MM.1S (cell line): ENCODE data around the gene ALDH16A1.

Source experiments
- CTCF ChIP-seq: fragments of 300-600 bp; sonication (generic); IDR thresholded peaks from 2 replicates; pipeline ENCODE4 v1.5.1; 2016; ENCODE audit warnings: antibody characterized with exemption, low read length, mixed read lengths
- EZH2 ChIP-seq: fragments of 300-600 bp; sonication (generic); optimal IDR thresholded peaks from 2 replicates; pipeline ENCODE3; 2017; ENCODE audit warnings: low read depth, mild to moderate bottlenecking, antibody characterized with exemption, low read length, mixed read lengths
- EZH2phosphoT487 ChIP-seq: fragments of 300-600 bp; sonication (generic); IDR thresholded peaks from 2 replicates; pipeline ENCODE4 v1.6.1; 2018; ENCODE audit warnings: antibody characterized with exemption, low read length

DNA sequence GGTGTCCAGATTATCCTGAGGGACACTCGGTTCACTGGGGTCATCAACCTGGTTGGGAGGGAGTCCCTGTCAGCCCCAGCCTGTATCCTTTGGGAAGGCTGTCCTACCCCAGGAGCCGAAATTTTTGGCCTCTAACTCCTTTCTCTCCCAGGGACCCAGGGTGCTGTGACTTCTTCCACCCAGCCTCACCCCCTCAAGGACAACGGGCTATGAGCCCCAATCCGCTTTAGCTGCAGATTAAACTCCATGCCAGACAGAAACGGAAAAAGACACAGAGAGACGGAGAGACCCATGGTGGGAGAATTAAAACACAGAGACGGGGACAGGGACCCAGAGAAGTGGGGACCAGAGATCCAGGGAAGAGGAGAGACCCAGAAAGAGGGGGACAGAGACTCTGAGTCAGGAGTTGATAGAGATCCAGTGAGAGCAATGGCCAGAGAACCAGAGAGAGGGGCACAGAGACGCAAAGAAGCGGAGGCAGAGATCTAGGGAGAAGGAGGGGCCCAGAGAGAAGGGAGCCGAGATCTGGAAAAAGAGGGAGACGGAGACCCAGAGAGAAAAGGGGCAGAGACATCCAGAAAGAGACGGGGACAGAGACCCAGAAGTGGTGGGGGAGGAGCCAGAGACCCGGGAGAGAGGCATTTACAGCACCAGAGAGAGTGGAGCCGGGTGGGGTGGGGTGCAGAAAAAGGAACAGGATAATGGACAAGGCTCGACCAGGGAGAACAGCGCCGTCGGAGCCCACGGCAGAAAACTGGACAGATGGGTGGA lies 12.4 kb upstream of the ALDH16A1 start:
- TF ChIP-seq CTCF = no peak
- TF ChIP-seq EZH2phosphoT487 = no peak
- TF ChIP-seq EZH2 = no peak
